ENCODE data around the gene TBR1.

Gene TBR1

GRCh38 chr2:161434118-161434517, 18.0 kb downstream of the TBR1 start:
- Histone ChIP-seq H3K27ac (ENCODE audit: extremely low read depth, low read depth, low read length) (no peak overlapping the region), H3K36me3 (ENCODE audit: control insufficient read depth in 2 of 2, insufficient read depth in 1 of 2, low read length in 2 of 2) (no peaks in the 10 kb centered on the region), H3K9me3 (ENCODE audit: control insufficient read depth, insufficient read depth, low read depth, low read length) (no peaks in the 10 kb centered on the region), H3K4me1 (ENCODE audit: control insufficient read depth, insufficient read depth, low read length) (no peaks in the 10 kb centered on the region), H3K4me3 (ENCODE audit: low read depth, low read length) (no peak overlapping the region)
- ChIA-PET POLR2A (no interaction called here), CTCF (no interaction called here)
- TF ChIP-seq ZNF701 (tag by site-specific recombination; IDR thresholded peaks at IDR 0.05): no peak
- no peak for TF ChIP-seq ZNF610 (tag by site-specific recombination; IDR thresholded peaks at IDR 0.05; ENCODE audit: borderline replicate concordance)
- no peak for TF ChIP-seq REST (tag by site-specific recombination; IDR thresholded peaks at IDR 0.05)
- no peak for TF ChIP-seq ZFP41 (tag by site-specific recombination; IDR thresholded peaks at IDR 0.05; ENCODE audit: borderline replicate concordance)
- TF ChIP-seq ZNF10 (tag by site-specific recombination; IDR thresholded peaks at IDR 0.05): no peak
- TF ChIP-seq, protein P1, sequence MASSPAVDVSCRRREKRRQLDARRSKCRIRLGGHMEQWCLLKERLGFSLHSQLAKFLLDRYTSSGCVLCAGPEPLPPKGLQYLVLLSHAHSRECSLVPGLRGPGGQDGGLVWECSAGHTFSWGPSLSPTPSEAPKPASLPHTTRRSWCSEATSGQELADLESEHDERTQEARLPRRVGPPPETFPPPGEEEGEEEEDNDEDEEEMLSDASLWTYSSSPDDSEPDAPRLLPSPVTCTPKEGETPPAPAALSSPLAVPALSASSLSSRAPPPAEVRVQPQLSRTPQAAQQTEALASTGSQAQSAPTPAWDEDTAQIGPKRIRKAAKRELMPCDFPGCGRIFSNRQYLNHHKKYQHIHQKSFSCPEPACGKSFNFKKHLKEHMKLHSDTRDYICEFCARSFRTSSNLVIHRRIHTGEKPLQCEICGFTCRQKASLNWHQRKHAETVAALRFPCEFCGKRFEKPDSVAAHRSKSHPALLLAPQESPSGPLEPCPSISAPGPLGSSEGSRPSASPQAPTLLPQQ (tag by site-specific recombination; IDR thresholded peaks at IDR 0.05): no peak
- TF ChIP-seq OSR2 (tag by site-specific recombination; IDR thresholded peaks at IDR 0.05): no peak
- TF ChIP-seq ZNF529 (tag by site-specific recombination; IDR thresholded peaks at IDR 0.05; ENCODE audit: insufficient replicate concordance): no peak
- TF ChIP-seq ZNF366 (tag by site-specific recombination; conservative IDR thresholded peaks at IDR 0.05): no peak
- TF ChIP-seq ZNF354C (tag by site-specific recombination; IDR thresholded peaks at IDR 0.05; ENCODE audit: borderline replicate concordance, low read depth): no peak
- TF ChIP-seq ZNF311 (tag by site-specific recombination; IDR thresholded peaks at IDR 0.05; ENCODE audit: borderline replicate concordance): no peak
- TF ChIP-seq OVOL3 (tag by site-specific recombination; IDR thresholded peaks at IDR 0.05): no peak
- TF ChIP-seq ZNF19 (tag by site-specific recombination; IDR thresholded peaks at IDR 0.05; ENCODE audit: low read depth): no peak
- TF ChIP-seq ZNF335 (tag by site-specific recombination; conservative IDR thresholded peaks at IDR 0.05): no peak
- no peak for TF ChIP-seq ZSCAN16 (tag by site-specific recombination; IDR thresholded peaks at IDR 0.05)
- TF ChIP-seq ZNF561 (tag by site-specific recombination; IDR thresholded peaks at IDR 0.05; ENCODE audit: borderline replicate concordance): no peak
- TF ChIP-seq ZSCAN30 (tag by site-specific recombination; IDR thresholded peaks at IDR 0.05): no peak

DNA sequence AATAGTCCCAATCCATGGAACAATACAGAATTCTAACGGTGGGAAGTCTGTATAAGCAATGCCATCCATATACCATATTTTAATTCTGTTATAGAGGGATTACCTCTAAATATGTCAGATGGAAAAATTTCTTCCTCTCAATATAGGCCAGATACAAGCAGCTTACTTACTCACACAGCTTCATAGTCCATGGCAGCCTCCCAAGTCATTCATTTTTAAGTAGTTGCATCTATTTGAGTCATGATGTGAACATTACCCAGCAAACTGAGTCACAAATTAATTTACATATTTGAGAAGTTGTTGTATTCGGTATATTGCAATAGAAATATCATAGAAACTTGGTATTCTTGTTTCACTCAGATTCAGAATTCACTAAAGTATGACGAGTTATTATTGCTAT, 20.3 kb downstream of the TBR1 start:
- ChIA-PET POLR2A (no interaction called here), CTCF (no interaction called here)
- Histone ChIP-seq H3K4me1 (ENCODE audit: control insufficient read depth, insufficient read depth, low read length) (no peaks in the 10 kb centered on the region), H3K36me3 (ENCODE audit: control insufficient read depth in 2 of 2, insufficient read depth in 1 of 2, low read length in 2 of 2) (no peaks in the 10 kb centered on the region), H3K9me3 (ENCODE audit: control insufficient read depth, insufficient read depth, low read depth, low read length) (no peaks in the 10 kb centered on the region), H3K4me3 (ENCODE audit: low read depth, low read length) (no peak overlapping the region), H3K27ac (ENCODE audit: extremely low read depth, low read depth, low read length) (no peak overlapping the region)
- no peak for TF ChIP-seq KLF10 (tag by site-specific recombination; IDR thresholded peaks at IDR 0.05)
- TF ChIP-seq ZNF23 (tag by site-specific recombination; IDR thresholded peaks at IDR 0.05; ENCODE audit: borderline replicate concordance): no peak
- TF ChIP-seq ZNF776 (tag by site-specific recombination; IDR thresholded peaks at IDR 0.05; ENCODE audit: borderline replicate concordance): no peak
- TF ChIP-seq ZNF391 (tag by site-specific recombination; IDR thresholded peaks at IDR 0.05; ENCODE audit: borderline replicate concordance, low read depth): no peak
- TF ChIP-seq SCRT2 (tag by site-specific recombination; IDR thresholded peaks at IDR 0.05): no peak
- no peak for TF ChIP-seq ZNF146 (tag by site-specific recombination; IDR thresholded peaks at IDR 0.05)
- TF ChIP-seq, protein P1 (tag by site-specific recombination; IDR thresholded peaks at IDR 0.05): no peak
- TF ChIP-seq, protein P2, sequence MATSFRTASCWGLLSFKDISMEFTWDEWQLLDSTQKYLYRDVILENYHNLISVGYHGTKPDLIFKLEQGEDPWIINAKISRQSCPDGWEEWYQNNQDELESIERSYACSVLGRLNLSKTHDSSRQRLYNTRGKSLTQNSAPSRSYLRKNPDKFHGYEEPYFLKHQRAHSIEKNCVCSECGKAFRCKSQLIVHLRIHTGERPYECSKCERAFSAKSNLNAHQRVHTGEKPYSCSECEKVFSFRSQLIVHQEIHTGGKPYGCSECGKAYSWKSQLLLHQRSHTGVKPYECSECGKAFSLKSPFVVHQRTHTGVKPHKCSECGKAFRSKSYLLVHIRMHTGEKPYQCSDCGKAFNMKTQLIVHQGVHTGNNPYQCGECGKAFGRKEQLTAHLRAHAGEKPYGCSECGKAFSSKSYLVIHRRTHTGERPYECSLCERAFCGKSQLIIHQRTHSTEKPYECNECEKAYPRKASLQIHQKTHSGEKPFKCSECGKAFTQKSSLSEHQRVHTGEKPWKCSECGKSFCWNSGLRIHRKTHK (tag by site-specific recombination; IDR thresholded peaks at IDR 0.05): no peak
- no peak for TF ChIP-seq ZNF785 (tag by site-specific recombination; IDR thresholded peaks at IDR 0.05)
- TF ChIP-seq, protein P3, sequence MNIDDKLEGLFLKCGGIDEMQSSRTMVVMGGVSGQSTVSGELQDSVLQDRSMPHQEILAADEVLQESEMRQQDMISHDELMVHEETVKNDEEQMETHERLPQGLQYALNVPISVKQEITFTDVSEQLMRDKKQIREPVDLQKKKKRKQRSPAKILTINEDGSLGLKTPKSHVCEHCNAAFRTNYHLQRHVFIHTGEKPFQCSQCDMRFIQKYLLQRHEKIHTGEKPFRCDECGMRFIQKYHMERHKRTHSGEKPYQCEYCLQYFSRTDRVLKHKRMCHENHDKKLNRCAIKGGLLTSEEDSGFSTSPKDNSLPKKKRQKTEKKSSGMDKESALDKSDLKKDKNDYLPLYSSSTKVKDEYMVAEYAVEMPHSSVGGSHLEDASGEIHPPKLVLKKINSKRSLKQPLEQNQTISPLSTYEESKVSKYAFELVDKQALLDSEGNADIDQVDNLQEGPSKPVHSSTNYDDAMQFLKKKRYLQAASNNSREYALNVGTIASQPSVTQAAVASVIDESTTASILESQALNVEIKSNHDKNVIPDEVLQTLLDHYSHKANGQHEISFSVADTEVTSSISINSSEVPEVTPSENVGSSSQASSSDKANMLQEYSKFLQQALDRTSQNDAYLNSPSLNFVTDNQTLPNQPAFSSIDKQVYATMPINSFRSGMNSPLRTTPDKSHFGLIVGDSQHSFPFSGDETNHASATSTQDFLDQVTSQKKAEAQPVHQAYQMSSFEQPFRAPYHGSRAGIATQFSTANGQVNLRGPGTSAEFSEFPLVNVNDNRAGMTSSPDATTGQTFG (tag by site-specific recombination; IDR thresholded peaks at IDR 0.05; ENCODE audit: borderline replicate concordance): no peak
- no peak for TF ChIP-seq ZNF19 (tag by site-specific recombination; IDR thresholded peaks at IDR 0.05; ENCODE audit: low read depth)

Data from HEK293 (cell line).